ENCODE measurements around the gene YOD1. TPM values are rescaled to one million over a fixed set of nuclear protein-coding genes. Genes with fewer than 3 reads are reported as not detected.

The YOD1 gene
- total and polyA plus RNA-seq, 10 of the 15 experiments (the other 5 are each of a cell fraction or from before 2014, with no cell fraction given) = 2.1 to 7.9 (median 5.0) TPM

DNA sequence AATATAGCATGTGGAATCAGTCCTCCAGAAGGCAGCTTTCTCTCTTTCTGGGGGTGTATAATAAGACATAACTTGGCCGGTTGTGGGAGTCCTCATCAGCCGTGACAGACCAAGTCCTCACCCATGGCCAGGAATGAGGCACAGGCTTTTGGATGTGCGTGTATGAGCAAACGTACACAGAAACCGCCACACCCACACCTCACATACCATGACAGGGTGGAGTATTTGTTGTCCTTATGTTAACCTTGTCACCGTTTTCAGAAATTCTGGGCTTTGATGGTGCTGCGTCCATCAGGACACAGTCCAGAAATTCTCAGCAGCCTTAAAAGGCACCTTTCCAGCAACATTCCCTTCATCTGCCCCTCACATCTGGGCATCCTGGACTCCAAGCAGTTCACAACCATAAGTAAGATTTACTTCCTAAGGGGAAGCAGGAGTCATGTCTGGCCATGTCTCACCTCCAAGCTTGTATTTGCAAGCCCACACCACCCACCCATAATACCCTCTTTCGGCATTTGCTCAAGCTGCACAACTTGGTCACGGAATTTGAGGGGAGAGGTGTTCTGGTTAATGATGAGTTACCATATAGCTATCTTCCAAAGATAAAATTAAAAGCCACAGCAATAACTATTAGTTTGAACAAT is 30.8 kb downstream of the YOD1 start:
- H3K9ac ChIP-seq (ENCODE audit: control insufficient read depth, insufficient read depth, low read length) = no peak overlapping the region
- ChIA-PET POLR2A (no interaction called here), SMC1A (ENCODE audit: uncharacterized antibody, unreplicated experiment) (interaction anchor here (1.0 kb wide), 1 partner anchor 14 kb away, joined by 3 read pairs; no protein-coding TSS in a partner anchor), CTCF (interaction anchor here (1.4 kb wide), 1 partner anchor 16 kb away, joined by 5 read pairs; no protein-coding TSS in a partner anchor), RAD21 (ENCODE audit: unreplicated experiment) (no interaction called here)
- no peak overlapping the region for H2AFZ ChIP-seq (ENCODE audit: control insufficient read depth, low read depth, low read length)
- ATAC-seq (no peak), DNase-seq (ENCODE audit: low read depth, low spot score) (no peak), FAIRE-seq (no peak)
- TF ChIP-seq, protein P1, sequence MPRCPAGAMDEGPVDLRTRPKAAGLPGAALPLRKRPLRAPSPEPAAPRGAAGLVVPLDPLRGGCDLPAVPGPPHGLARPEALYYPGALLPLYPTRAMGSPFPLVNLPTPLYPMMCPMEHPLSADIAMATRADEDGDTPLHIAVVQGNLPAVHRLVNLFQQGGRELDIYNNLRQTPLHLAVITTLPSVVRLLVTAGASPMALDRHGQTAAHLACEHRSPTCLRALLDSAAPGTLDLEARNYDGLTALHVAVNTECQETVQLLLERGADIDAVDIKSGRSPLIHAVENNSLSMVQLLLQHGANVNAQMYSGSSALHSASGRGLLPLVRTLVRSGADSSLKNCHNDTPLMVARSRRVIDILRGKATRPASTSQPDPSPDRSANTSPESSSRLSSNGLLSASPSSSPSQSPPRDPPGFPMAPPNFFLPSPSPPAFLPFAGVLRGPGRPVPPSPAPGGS (IDR thresholded peaks at IDR 0.05; ENCODE audit: borderline replicate concordance, insufficient read depth, low read depth, low read length, poor library complexity, severe bottlenecking) = peak; percentile 33
- TF ChIP-seq NFIC (IDR thresholded peaks at IDR 0.05; ENCODE audit: low read depth, low read length) = no peak
- H3K4me1 ChIP-seq (ENCODE audit: control insufficient read depth, insufficient read depth, low read length) = no peaks in the 10 kb centered on the region
- H3K36me3 ChIP-seq (ENCODE audit: control insufficient read depth in 2 of 2, insufficient read depth in 2 of 2, low read length in 1 of 2) = no peaks in the 10 kb centered on the region
- peaks cover 0 to 4% of the 10 kb centered on the region in 2 experiments; a peak in 3 of 4 replicates for H3K27me3 ChIP-seq (replicated peaks in 1 of 2; ENCODE audit: control insufficient read depth in 2 of 2, insufficient read depth in 2 of 2, low read length in 1 of 2)
- H3K79me2 ChIP-seq (ENCODE audit: control insufficient read depth, insufficient read depth, low read length) = no peaks in the 10 kb centered on the region
- intact Hi-C loops (cut with micrococcal nuclease; ENCODE audit: unreplicated experiment) = no loop called here
- no peaks in the 10 kb centered on the region for H3K9me3 ChIP-seq (replicated peaks; ENCODE audit: control insufficient read depth, insufficient read depth, low read length)
- WGBS (ENCODE audit: insufficient coverage, insufficient replicate concordance, low lambda C conversion rate, missing lambda C conversion rate) = 55% methylated on average over 9 of the region's 9 CpGs
- H3K4me2 ChIP-seq (ENCODE audit: control insufficient read depth, insufficient read depth) = no peak overlapping the region
- H3K27ac ChIP-seq (ENCODE audit: control insufficient read depth, insufficient read depth) = no peak overlapping the region
- in situ Hi-C loops (cut with MboI) = no loop called here
- no TSS peak for BruUV-seq (replicated peaks)
- H4K20me1 ChIP-seq (ENCODE audit: control insufficient read depth, insufficient read depth) = no peaks in the 10 kb centered on the region
- no peak overlapping the region for H3K4me3 ChIP-seq

DNA sequence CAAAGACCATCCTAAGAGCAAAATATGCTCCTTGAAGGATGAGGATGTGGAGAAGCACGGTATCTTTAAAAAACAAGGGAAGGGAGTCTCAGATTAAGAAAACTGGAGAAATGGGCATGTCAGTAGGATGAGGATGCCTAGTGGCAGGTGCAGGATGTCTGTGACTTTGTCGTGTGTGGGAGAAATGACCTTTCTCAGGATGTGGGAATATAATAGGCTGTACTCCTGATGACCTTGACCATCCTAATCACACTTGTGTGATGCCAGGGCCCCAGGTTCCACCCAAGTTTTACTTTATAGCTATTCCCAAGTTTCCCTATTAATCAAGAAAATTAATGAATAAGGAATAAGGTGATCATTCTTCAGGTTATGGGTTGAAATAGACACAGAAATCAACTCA is 31.3 kb downstream of the YOD1 start:
- ATAC-seq (no peak), DNase-seq (ENCODE audit: low read depth, low spot score) (no peak), FAIRE-seq (no peak)
- BruUV-seq (replicated peaks) = no TSS peak
- no peak overlapping the region for H2AFZ ChIP-seq (ENCODE audit: control insufficient read depth, low read depth, low read length)
- intact Hi-C loops (cut with micrococcal nuclease; ENCODE audit: unreplicated experiment) (no loop called here), in situ Hi-C loops (cut with MboI) (no loop called here)
- no peaks in the 10 kb centered on the region for H4K20me1 ChIP-seq (ENCODE audit: control insufficient read depth, insufficient read depth)
- POLR2A ChIA-PET = interaction anchor here (0.6 kb wide), 1 partner anchor 228 kb away, joined by 3 read pairs; no protein-coding TSS in a partner anchor
- H3K4me1 ChIP-seq (ENCODE audit: control insufficient read depth, insufficient read depth, low read length) = no peaks in the 10 kb centered on the region
- H3K9ac ChIP-seq (ENCODE audit: control insufficient read depth, insufficient read depth, low read length) = no peak overlapping the region
- no peaks in the 10 kb centered on the region for H3K9me3 ChIP-seq (replicated peaks; ENCODE audit: control insufficient read depth, insufficient read depth, low read length)
- CTCF ChIA-PET = interaction anchor here (1.4 to 2.0 kb wide), 2 partner anchors 15 to 26 kb away, joined by 4 to 5 read pairs; no protein-coding TSS in a partner anchor
- peaks cover 0 to 4% of the 10 kb centered on the region in 2 experiments; a peak in 3 of 4 replicates for H3K27me3 ChIP-seq (replicated peaks in 1 of 2; ENCODE audit: control insufficient read depth in 2 of 2, insufficient read depth in 2 of 2, low read length in 1 of 2)
- H3K36me3 ChIP-seq (ENCODE audit: control insufficient read depth in 2 of 2, insufficient read depth in 2 of 2, low read length in 1 of 2) = no peaks in the 10 kb centered on the region
- no peak overlapping the region for H3K4me2 ChIP-seq (ENCODE audit: control insufficient read depth, insufficient read depth)
- RAD21 ChIA-PET (ENCODE audit: unreplicated experiment) = no interaction called here
- SMC1A ChIA-PET (ENCODE audit: uncharacterized antibody, unreplicated experiment) = interaction anchor here (1.0 kb wide), 1 partner anchor 13 kb away, joined by 3 read pairs; no protein-coding TSS in a partner anchor
- 0% methylated on average over 2 of the region's 2 CpGs for WGBS (ENCODE audit: insufficient coverage, insufficient replicate concordance, low lambda C conversion rate, missing lambda C conversion rate)
- no peak overlapping the region for H3K27ac ChIP-seq (ENCODE audit: control insufficient read depth, insufficient read depth)
- H3K4me3 ChIP-seq = no peak overlapping the region
- H3K79me2 ChIP-seq (ENCODE audit: control insufficient read depth, insufficient read depth, low read length) = no peaks in the 10 kb centered on the region
- TF ChIP-seq, protein P2, sequence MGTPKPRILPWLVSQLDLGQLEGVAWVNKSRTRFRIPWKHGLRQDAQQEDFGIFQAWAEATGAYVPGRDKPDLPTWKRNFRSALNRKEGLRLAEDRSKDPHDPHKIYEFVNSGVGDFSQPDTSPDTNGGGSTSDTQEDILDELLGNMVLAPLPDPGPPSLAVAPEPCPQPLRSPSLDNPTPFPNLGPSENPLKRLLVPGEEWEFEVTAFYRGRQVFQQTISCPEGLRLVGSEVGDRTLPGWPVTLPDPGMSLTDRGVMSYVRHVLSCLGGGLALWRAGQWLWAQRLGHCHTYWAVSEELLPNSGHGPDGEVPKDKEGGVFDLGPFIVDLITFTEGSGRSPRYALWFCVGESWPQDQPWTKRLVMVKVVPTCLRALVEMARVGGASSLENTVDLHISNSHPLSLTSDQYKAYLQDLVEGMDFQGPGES (IDR thresholded peaks at IDR 0.05) = no peak
- TF ChIP-seq DPF2 (IDR thresholded peaks at IDR 0.05) = no peak
- no peak for TF ChIP-seq SUZ12 (IDR thresholded peaks at IDR 0.05; ENCODE audit: unreplicated experiment)
- TF ChIP-seq PAX5 (IDR thresholded peaks at IDR 0.05; ENCODE audit: borderline replicate concordance, low read depth, low read length) = no peak
- no peak for TF ChIP-seq NRF1 (conservative IDR thresholded peaks at IDR 0.05; ENCODE audit: low read depth, low read length)
- TF ChIP-seq POU2F2 (IDR thresholded peaks at IDR 0.05; ENCODE audit: borderline replicate concordance, low read depth, low read length) = no peak
- TF ChIP-seq, protein P3, sequence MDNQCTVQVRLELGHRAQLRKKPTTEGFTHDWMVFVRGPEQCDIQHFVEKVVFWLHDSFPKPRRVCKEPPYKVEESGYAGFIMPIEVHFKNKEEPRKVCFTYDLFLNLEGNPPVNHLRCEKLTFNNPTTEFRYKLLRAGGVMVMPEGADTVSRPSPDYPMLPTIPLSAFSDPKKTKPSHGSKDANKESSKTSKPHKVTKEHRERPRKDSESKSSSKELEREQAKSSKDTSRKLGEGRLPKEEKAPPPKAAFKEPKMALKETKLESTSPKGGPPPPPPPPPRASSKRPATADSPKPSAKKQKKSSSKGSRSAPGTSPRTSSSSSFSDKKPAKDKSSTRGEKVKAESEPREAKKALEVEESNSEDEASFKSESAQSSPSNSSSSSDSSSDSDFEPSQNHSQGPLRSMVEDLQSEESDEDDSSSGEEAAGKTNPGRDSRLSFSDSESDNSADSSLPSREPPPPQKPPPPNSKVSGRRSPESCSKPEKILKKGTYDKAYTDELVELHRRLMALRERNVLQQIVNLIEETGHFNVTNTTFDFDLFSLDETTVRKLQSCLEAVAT (IDR thresholded peaks at IDR 0.05) = no peak
- TF ChIP-seq ZNF24 (IDR thresholded peaks at IDR 0.05) = no peak
